GM23248 (cell line): ENCODE data around the gene FUT1. TPM values are rescaled to one million over a fixed set of nuclear protein-coding genes. Genes with fewer than 3 reads are reported as not detected.
A peak's percentile ranks its signal among the peaks of the same experiment; 100 is the strongest.

Experiments used
- DNase-seq: peaks from one replicate; pipeline ENCODE4 v3.0.0-alpha.2; 2015
- H2AFZ ChIP-seq: fragments of 200-600 bp; sonication (generic); 2 replicates; pipeline ENCODE4 v1.6.1; 2016; ENCODE audit warnings: antibody characterized with exemption
- H3F3A ChIP-seq: fragments of 200-600 bp; sonication (generic); 2 replicates; pipeline ENCODE4 v1.6.1; 2016; ENCODE audit warnings: mild to moderate bottlenecking, antibody characterized with exemption, mixed run types; ENCODE audit not compliant: insufficient read depth
- H3K27ac ChIP-seq: fragments of 200-600 bp; sonication (generic); 2 replicates; pipeline ENCODE4 v1.5.1; 2016; ENCODE audit warnings: mild to moderate bottlenecking
- H3K27me3 ChIP-seq: fragments of 200-600 bp; sonication (generic); replicated peaks from 2 replicates; pipeline ENCODE4 v1.6.1; 2016; ENCODE audit warnings: mild to moderate bottlenecking; ENCODE audit not compliant: insufficient read depth
- H3K36me3 ChIP-seq: fragments of 200-600 bp; sonication (generic); 2 replicates; pipeline ENCODE4 v1.6.1; 2016; ENCODE audit warnings: low read depth, mild to moderate bottlenecking
- H3K4me1 ChIP-seq: fragments of 200-600 bp; sonication (generic); 2 replicates; pipeline ENCODE4 v1.6.1; 2016; ENCODE audit warnings: mild to moderate bottlenecking; ENCODE audit not compliant: insufficient read depth
- H3K4me2 ChIP-seq: fragments of 200-600 bp; sonication (generic); one replicate; pipeline ENCODE4 v1.6.1; 2016; ENCODE audit warnings: mild to moderate bottlenecking; ENCODE audit not compliant: unreplicated experiment
- H3K4me3 ChIP-seq: fragments of 200-600 bp; sonication (generic); 2 replicates; pipeline ENCODE4 v1.5.1; 2016; ENCODE audit warnings: mild to moderate bottlenecking
- H3K79me2 ChIP-seq: fragments of 200-600 bp; sonication (generic); 2 replicates; pipeline ENCODE4 v1.6.1; 2016; ENCODE audit warnings: mild to moderate bottlenecking; ENCODE audit not compliant: insufficient read depth
- H3K9ac ChIP-seq: fragments of 200-600 bp; sonication (generic); 2 replicates; pipeline ENCODE4 v1.6.1; 2016; ENCODE audit warnings: mild to moderate bottlenecking
- H3K9me2 ChIP-seq: fragments of 200-600 bp; sonication (generic); 2 replicates; pipeline ENCODE4 v1.6.1; 2016; ENCODE audit warnings: mixed run types, mild to moderate bottlenecking, moderate library complexity; ENCODE audit not compliant: insufficient read depth
- H3K9me3 ChIP-seq: fragments of 200-600 bp; sonication (generic); one replicate; pipeline ENCODE4 v1.6.1; 2017; ENCODE audit warnings: low read depth
- H4K20me1 ChIP-seq: fragments of 200-600 bp; sonication (generic); 2 replicates; pipeline ENCODE4 v1.6.0; 2016; ENCODE audit not compliant: insufficient read depth
- EZH2 ChIP-seq: fragments of 200-600 bp; sonication (generic); IDR thresholded peaks from 2 replicates; pipeline ENCODE4 v1.6.1; 2018; ENCODE audit warnings: antibody characterized with exemption, mild to moderate bottlenecking; ENCODE audit not compliant: insufficient read depth, poor library complexity, severe bottlenecking
- EZH2phosphoT487 ChIP-seq: fragments of 200-600 bp; sonication (generic); IDR thresholded peaks from 2 replicates; pipeline ENCODE4 v1.6.1; 2018; ENCODE audit warnings: antibody characterized with exemption, moderate library complexity, mild to moderate bottlenecking, low read depth; ENCODE audit not compliant: insufficient read depth
- WGBS, 2 experiments: methylation state at CpG; one replicate each; pipeline ENCODE4 v1.1.6; 2015 to 2017; ENCODE audit warnings: low lambda C conversion rate in 2 of 2, low coverage in 1 of 2; ENCODE audit errors: missing lambda C conversion rate in 2 of 2; 5-methylcytosine and 5-hydroxymethylcytosine counted together
- in situ Hi-C: fragments of 300-500 bp; cut with MboI; formaldehyde crosslinking; loops from 2 replicates; pipeline ENCODE4 v1.15.0; 2020
- polyA plus RNA-seq: library from polyadenylated mRNA; unstranded; fragments of >200 nt; fragmentation: Nextera tagmentation; extraction: Ambion mirVana; gene quantifications from 2 replicates; pipeline ENCODE4 v1.2.1, GENCODE V29; 2016
- total RNA-seq: library from RNA; depleted of rRNA; stranded (reverse); fragments of >200 nt; shearing (Covaris generic); gene quantifications from 2 replicates; pipeline ENCODE4 v1.2.3, GENCODE V29; 2014

FUT1 gene
- total and polyA plus RNA-seq, 2 experiments from 2014 or later, result not detected

DNA sequence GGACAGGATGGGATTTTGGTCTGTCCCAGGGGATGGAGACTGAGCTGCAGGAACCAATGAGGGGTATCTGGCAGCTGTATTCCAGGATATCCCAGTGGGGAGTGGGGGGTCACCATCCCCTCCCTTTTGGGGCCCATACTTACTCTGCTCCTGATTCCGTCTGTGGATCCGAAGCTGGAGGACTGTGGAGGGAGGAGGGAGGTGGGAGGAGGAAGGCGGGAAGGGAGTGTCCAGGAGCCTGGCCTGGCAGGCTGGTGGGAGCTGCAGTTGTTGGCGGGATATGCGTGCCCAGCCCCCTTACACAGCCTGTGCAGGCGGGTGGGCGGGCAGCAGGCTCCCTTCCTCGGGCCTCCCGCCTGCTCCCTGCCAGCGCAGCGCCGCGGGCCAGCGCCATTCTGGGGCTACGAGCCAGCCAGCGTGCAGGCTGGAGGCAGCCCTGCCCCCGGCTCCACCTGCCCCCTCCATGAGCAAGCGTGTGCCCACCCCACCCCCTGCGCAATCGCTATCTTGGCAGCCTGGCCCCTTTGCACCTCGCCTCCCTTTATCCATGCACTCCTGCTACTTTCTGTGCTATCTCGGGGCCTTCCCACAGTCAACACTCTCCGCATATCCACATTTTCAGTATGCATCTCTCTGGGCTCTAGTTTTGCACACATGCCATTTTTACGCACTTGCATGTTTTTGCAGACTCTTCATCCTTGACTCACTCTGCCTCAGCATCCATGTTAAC is 35.7 kb downstream of the FUT1 start:
- Histone ChIP-seq H3K79me2 (0 out of 2 replicates have a peak, but pooled peaks cover 8% of the 10 kb centered on the region), H3K4me3 (peak overlapping the region; percentile 77), H3K27ac (peak overlapping the region; percentile 38), H2AFZ (peak overlapping the region; percentile 88), H3K9ac (peak overlapping the region; percentile 60), H3K9me3 (no peaks in the 10 kb centered on the region), H3K9me2 (no peaks in the 10 kb centered on the region), H3K4me2 (peak overlapping the region; percentile 89), H4K20me1 (no peaks in the 10 kb centered on the region), H3K36me3 (no peaks in the 10 kb centered on the region), H3K27me3 (no peaks in the 10 kb centered on the region), H3F3A (peaks cover 7% of the 10 kb centered on the region; the same call in 1 of the 2 replicates), H3K4me1 (peaks cover 24% of the 10 kb centered on the region)
- in situ Hi-C loops, result no loop called here
- 3 to 4% methylated on average over 8 to 22 of the region's 24 CpGs for WGBS, 2 experiments
- DNase-seq, result peak; percentile 75
- no peak for TF ChIP-seq EZH2phosphoT487
- TF ChIP-seq EZH2, result no peak

DNA sequence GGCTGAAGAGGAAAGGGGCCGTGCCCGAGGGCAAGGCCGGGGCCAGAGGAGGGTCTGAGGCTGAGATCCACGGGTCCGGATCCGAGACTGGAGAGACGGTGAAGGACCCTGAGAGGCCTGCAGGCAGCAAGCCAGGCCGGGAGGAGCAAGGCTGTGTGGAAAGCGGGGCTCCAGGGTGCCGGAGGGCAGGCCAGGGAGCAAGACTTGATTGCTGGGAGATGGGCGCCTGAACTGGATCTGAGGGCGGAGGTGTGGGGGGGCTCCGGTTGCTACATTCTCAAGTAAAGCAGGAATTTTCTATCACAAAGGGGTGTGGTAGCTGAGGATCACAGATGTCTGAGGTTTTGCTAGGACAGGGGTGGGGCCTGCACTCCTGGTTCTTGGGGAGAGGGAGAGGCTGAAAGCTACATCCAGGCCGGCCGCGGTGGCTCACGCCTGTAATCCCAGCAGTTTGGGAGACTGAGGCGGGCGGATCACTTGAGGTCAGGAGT is 36.7 kb downstream of the FUT1 start:
- Histone ChIP-seq H3K9me2 (no peaks in the 10 kb centered on the region), H3K4me3 (peak overlapping the region; percentile 77), H4K20me1 (no peaks in the 10 kb centered on the region), H3K4me2 (peak overlapping the region; percentile 89), H3K9me3 (no peaks in the 10 kb centered on the region), H3K79me2 (0 out of 2 replicates have a peak, but pooled peaks cover 8% of the 10 kb centered on the region), H3K36me3 (no peaks in the 10 kb centered on the region), H3K27ac (peak overlapping the region; percentile 38; the same call in 1 of the 2 replicates), H3K27me3 (no peaks in the 10 kb centered on the region), H3K4me1 (peaks cover 24% of the 10 kb centered on the region), H2AFZ (peak overlapping the region; percentile 88), H3F3A (peaks cover 7% of the 10 kb centered on the region; the same call in 1 of the 2 replicates), H3K9ac (peak overlapping the region; percentile 60)
- peak; percentile 41 for DNase-seq
- 27 to 29% methylated on average over 18 to 19 of the region's 19 CpGs for WGBS, 2 experiments
- TF ChIP-seq EZH2phosphoT487, result no peak
- TF ChIP-seq EZH2, result no peak
- in situ Hi-C loops, result no loop called here

DNA sequence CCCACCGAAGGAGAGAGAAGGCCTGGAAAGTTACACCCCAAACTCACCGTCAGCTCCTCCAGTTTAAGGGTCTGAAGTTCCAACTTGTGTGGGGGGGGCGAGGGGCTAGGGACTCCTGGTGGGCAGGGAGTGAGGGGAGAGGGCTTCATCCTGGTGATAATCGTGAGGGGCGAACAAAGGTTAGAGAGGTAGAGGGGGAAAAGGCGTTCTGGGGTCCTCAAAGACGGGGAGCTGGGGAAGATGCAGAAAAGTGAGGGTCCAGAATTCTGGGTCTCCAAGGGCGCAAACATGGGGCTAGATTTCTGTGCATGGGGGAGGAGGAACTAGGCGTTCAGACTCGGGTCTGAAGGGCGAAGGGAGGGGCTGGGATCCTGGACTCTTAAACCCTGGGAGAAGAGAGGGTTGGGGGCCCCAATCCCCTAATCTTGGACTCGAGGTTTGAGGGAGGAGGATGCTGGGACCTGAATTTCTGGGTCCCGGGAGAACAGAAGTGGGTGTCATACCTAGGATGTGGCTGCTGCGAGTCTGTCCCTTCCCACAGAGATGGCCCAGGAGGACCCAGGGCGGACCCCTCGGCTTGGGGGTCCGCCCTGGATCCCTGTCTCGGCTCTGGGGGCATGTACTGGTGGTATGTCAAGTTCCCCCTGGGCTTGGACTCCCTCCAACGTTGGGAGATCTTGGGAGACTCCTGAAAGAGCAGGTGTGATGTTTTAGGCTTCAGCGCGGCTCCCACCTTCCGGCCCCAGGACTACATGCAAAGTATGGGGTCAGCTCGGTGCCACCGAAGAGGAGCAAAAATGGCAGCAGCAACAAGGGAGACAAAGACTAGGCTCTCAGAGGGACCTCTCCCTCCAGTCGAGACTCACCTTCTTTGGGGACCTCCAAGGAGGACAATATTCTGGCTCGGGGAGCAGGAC is 37.4 kb downstream of the FUT1 start:
- Histone ChIP-seq H3F3A (peaks cover 7% of the 10 kb centered on the region; the same call in 1 of the 2 replicates), H3K9me2 (no peaks in the 10 kb centered on the region)
- 59 to 62% methylated on average over 26 of the region's 26 CpGs for WGBS, 2 experiments

More for the DNA sequence above, 37.4 kb downstream of the FUT1 start:
- TF ChIP-seq EZH2phosphoT487 (no peak), EZH2 (no peak)
- in situ Hi-C loops, result no loop called here
- Histone ChIP-seq H2AFZ (peak overlapping the region; percentile 88), H4K20me1 (no peaks in the 10 kb centered on the region), H3K27me3 (no peaks in the 10 kb centered on the region), H3K9me3 (no peaks in the 10 kb centered on the region), H3K36me3 (no peaks in the 10 kb centered on the region), H3K9ac (peak overlapping the region; percentile 83), H3K4me2 (peak overlapping the region; percentile 89), H3K4me3 (peak overlapping the region; percentile 77), H3K4me1 (peaks cover 24% of the 10 kb centered on the region), H3K27ac (peak overlapping the region; percentile 60), H3K79me2 (0 out of 2 replicates have a peak, but pooled peaks cover 8% of the 10 kb centered on the region)
- no peak for DNase-seq
